ENCODE data around the gene USP6NL. TPM values are rescaled to one million over a fixed set of nuclear protein-coding genes. Genes with fewer than 3 reads are reported as not detected.

USP6NL gene
- total and polyA plus RNA-seq, 9 of the 15 experiments (the other 6 are each of a cell fraction or from before 2014, with no cell fraction given), result 3.2 to 26.6 (median 19.8) TPM

GRCh38 chr10:11631291-11631690 lies 19.8 kb upstream of the USP6NL start:
- no peak for TF ChIP-seq CEBPZ (IDR thresholded peaks at IDR 0.05; ENCODE audit: borderline replicate concordance, low read depth, low read length)
- H3K4me1 ChIP-seq (replicated peaks in 1 of 2; ENCODE audit: control insufficient read depth in 2 of 2, insufficient read depth in 2 of 2, low read length in 2 of 2), result no peaks in the 10 kb centered on the region
- no peak overlapping the region for H3K4me2 ChIP-seq (ENCODE audit: insufficient read depth, low read length)
- no peaks in the 10 kb centered on the region for H3K36me3 ChIP-seq (ENCODE audit: control insufficient read depth, insufficient read depth, low read length)
- no TSS peak for BruUV-seq (replicated peaks)
- FAIRE-seq (no peak), ATAC-seq (no peak; the same call in 2 of the 3 replicates), DNase-seq (ENCODE audit: extremely low read depth in 1 of 4, low spot score in 3 of 4) (no peak)
- CTCF ChIA-PET (ENCODE audit: low intra/inter-chr PET ratio), result no interaction called here
- no peaks in the 10 kb centered on the region for H3K27me3 ChIP-seq (ENCODE audit: control insufficient read depth in 2 of 2, insufficient read depth in 2 of 2, low read length in 2 of 2)
- H3K27ac ChIP-seq (ENCODE audit: extremely low read depth, low read depth, low read length), result no peak overlapping the region
- no peaks in the 10 kb centered on the region; the same call in 1 of the 2 replicates for H3K9me3 ChIP-seq (replicated peaks; ENCODE audit: control insufficient read depth, insufficient read depth, low read depth, low read length)
- no peaks in the 10 kb centered on the region for H4K20me1 ChIP-seq (replicated peaks; ENCODE audit: control insufficient read depth, insufficient read depth, low read length)
- no peak overlapping the region for H3K4me3 ChIP-seq
- POLR2A ChIA-PET, result interaction anchor here (1.4 to 1.8 kb wide), 2 partner anchors 11 to 24 kb away, joined by 3 to 9 read pairs; no protein-coding TSS in a partner anchor
- in situ Hi-C loops (cut with MboI), result no loop called here
- WGBS (ENCODE audit: insufficient coverage, low coverage, missing lambda C conversion rate), result 68% methylated on average over 11 of the region's 11 CpGs
- no peaks in the 10 kb centered on the region for H3K9me1 ChIP-seq (ENCODE audit: control insufficient read depth, insufficient read depth, low read length)
- H2AFZ ChIP-seq (ENCODE audit: low read depth, low read length), result no peak overlapping the region
- H3K9ac ChIP-seq (ENCODE audit: insufficient read depth in 1 of 2, low read depth in 2 of 2, low read length in 2 of 2), result no peak overlapping the region
- intact Hi-C loops (cut with micrococcal nuclease), result no loop called here
- H3K79me2 ChIP-seq (ENCODE audit: control insufficient read depth, insufficient read depth, low read length), result no peaks in the 10 kb centered on the region

- no peak overlapping the region for H3K9ac ChIP-seq (ENCODE audit: insufficient read depth in 1 of 2, low read depth in 2 of 2, low read length in 2 of 2)
- FAIRE-seq (no peak), ATAC-seq (no peak), DNase-seq (ENCODE audit: extremely low read depth in 1 of 4, low spot score in 3 of 4) (no peak)
- H3K9me3 ChIP-seq (replicated peaks; ENCODE audit: control insufficient read depth, insufficient read depth, low read depth, low read length), result no peaks in the 10 kb centered on the region; the same call in 1 of the 2 replicates
- no peaks in the 10 kb centered on the region for H3K27me3 ChIP-seq (ENCODE audit: control insufficient read depth in 2 of 2, insufficient read depth in 2 of 2, low read length in 2 of 2)
- H3K9me1 ChIP-seq (ENCODE audit: control insufficient read depth, insufficient read depth, low read length), result no peaks in the 10 kb centered on the region
- no peak overlapping the region for H3K4me2 ChIP-seq (ENCODE audit: insufficient read depth, low read length)
- CTCF ChIA-PET (ENCODE audit: low intra/inter-chr PET ratio), result no interaction called here
- in situ Hi-C loops (cut with MboI), result no loop called here
- H3K36me3 ChIP-seq (ENCODE audit: control insufficient read depth, insufficient read depth, low read length), result no peaks in the 10 kb centered on the region
- H3K4me3 ChIP-seq, result no peak overlapping the region
- POLR2A ChIA-PET, result interaction anchor here (1.0 to 1.2 kb wide), 2 partner anchors 18 to 20 kb away, joined by 3 to 4 read pairs; partner anchors contain the start of gene USP6NL
- intact Hi-C loops (cut with micrococcal nuclease), result no loop called here
- no peak overlapping the region for H2AFZ ChIP-seq (ENCODE audit: low read depth, low read length)
- H3K79me2 ChIP-seq (ENCODE audit: control insufficient read depth, insufficient read depth, low read length), result no peaks in the 10 kb centered on the region
- 79% methylated on average over 6 of the region's 6 CpGs for WGBS (ENCODE audit: insufficient coverage, low coverage, missing lambda C conversion rate)
- no TSS peak for BruUV-seq (replicated peaks)
- no peaks in the 10 kb centered on the region; a peak in 1 of 5 replicates for H3K4me1 ChIP-seq (replicated peaks in 1 of 2; ENCODE audit: control insufficient read depth in 2 of 2, insufficient read depth in 2 of 2, low read length in 2 of 2)
- H4K20me1 ChIP-seq (replicated peaks; ENCODE audit: control insufficient read depth, insufficient read depth, low read length), result no peaks in the 10 kb centered on the region
- no peak overlapping the region for H3K27ac ChIP-seq (ENCODE audit: extremely low read depth, low read depth, low read length)
- no peak for TF ChIP-seq MECOM (CRISPR knock-in tag; IDR thresholded peaks at IDR 0.05)
- no peak for TF ChIP-seq ZBTB7A (IDR thresholded peaks at IDR 0.05; ENCODE audit: borderline replicate concordance, control insufficient read depth, low read depth, low read length)
- TF ChIP-seq HNRNPL (IDR thresholded peaks at IDR 0.05; ENCODE audit: low read depth, low read length), result no peak
- no peak for TF ChIP-seq THRAP3 (IDR thresholded peaks at IDR 0.05; ENCODE audit: borderline replicate concordance)
- no peak for TF ChIP-seq ZNF740 (CRISPR knock-in tag; IDR thresholded peaks at IDR 0.05)
- TF ChIP-seq ZNF740 (tag; IDR thresholded peaks at IDR 0.05), result no peak
- TF ChIP-seq GABPA (tag; conservative IDR thresholded peaks at IDR 0.05; ENCODE audit: low read depth), result no peak
- TF ChIP-seq RCOR1 (IDR thresholded peaks at IDR 0.05; ENCODE audit: borderline replicate concordance in 1 of 2, low read depth in 2 of 2, low read length in 2 of 2), result no peak
- no peak for TF ChIP-seq HMG20B (CRISPR knock-in tag; IDR thresholded peaks at IDR 0.05)
- TF ChIP-seq CREB1 (IDR thresholded peaks at IDR 0.05), result no peak
- TF ChIP-seq CREB1 (CRISPR knock-in tag; IDR thresholded peaks at IDR 0.05), result no peak
These were observed 18.3 kb upstream of the USP6NL start for GRCh38 chr10:11629731-11630130.
